ENCODE measurements around the gene BRD3.

DNA sequence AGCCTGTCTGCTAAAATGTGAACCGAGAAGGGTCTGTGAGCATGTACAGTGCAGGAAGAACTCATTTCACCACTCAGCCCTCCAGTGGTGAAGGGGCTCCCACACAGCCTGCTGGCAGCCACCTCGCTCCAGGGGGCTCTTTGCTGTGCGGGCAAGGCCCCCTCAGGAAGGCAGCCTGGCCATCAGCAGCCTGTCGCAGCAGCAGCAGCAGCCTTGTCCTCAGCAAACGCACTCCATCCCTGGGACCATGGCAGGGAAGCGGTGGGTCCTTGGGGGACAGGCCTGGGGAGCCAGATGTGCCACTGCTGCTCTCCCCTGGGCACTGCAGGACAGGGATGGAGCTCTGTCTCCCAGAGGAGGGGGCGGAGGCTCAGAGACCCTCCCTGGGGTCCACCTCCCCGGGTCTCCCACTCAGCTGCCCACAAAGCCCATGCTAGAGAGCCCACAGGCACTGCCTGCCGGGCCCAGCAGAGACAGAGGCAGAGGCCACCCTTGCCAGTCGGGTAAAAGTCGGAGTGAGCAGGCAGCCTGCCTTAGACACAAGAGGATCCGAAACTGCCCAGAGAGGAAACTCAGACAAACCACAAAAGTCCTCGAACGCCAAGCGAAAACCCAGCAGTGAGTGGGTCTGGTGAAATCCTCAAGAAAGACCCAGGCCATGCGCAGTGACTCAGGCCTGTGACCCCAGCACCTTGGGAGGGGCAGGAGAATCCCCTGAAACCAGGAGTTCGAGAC is 8.0 kb downstream of the BRD3 start:
- TF ChIP-seq, protein P1, sequence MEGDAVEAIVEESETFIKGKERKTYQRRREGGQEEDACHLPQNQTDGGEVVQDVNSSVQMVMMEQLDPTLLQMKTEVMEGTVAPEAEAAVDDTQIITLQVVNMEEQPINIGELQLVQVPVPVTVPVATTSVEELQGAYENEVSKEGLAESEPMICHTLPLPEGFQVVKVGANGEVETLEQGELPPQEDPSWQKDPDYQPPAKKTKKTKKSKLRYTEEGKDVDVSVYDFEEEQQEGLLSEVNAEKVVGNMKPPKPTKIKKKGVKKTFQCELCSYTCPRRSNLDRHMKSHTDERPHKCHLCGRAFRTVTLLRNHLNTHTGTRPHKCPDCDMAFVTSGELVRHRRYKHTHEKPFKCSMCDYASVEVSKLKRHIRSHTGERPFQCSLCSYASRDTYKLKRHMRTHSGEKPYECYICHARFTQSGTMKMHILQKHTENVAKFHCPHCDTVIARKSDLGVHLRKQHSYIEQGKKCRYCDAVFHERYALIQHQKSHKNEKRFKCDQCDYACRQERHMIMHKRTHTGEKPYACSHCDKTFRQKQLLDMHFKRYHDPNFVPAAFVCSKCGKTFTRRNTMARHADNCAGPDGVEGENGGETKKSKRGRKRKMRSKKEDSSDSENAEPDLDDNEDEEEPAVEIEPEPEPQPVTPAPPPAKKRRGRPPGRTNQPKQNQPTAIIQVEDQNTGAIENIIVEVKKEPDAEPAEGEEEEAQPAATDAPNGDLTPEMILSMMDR (IDR thresholded peaks at IDR 0.05 in 4 of 5, conservative IDR thresholded peaks at IDR 0.05 in 1 of 5) = no peak
- TF ChIP-seq POLR2A (IDR thresholded peaks at IDR 0.05) = no peak
